ENCODE results near the gene ELOVL3.
A peak's percentile ranks its signal among the peaks of the same experiment; 100 is the strongest.

Gene ELOVL3

DNA sequence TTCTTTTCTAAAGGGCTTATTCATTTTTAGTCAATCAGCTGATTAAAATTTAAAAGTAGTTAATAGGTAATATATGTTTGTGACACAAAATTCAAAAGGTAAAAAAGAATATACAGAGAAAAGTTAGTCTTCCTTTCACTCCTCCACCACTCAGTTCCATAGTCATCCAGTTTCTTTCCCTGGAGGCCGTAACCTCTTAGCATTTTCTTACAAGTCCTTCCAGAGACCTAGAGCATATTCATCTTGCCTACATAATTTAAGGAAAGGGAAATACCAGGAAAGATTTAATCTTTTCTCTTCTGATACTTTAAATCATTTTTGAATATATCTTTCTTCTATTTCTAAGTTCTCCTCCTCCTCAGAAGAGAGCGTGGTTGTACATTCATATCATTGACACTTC lies 29.3 kb downstream of the ELOVL3 start:
- no peak for DNase-seq

GRCh38 chr10:102261196-102261595 lies 35.1 kb downstream of the ELOVL3 start:
- DNase-seq: no peak

DNA sequence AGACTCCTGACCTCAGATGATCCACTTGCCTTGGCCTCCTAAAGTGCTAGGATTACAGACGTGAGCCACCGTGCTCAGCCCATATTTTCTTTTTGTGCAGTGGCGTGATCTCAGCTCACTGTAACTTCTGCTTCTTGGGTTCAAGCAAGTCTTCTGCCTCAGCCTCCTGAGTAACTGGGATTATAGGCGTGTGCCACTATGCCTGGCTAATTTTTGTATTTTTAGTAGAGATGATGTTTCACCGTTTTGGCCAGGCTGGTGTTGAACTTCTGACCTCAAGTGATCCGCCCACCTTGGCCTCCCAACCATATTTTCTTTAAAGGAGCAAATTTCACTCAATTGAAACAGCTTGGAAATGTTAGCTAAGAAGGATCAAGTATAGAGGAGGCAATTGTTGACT lies 35.7 kb downstream of the ELOVL3 start:
- no peak for DNase-seq

GRCh38 chr10:102262744-102263370 lies 36.8 kb downstream of the ELOVL3 start:
- no peak for DNase-seq

GRCh38 chr10:102264371-102264770 lies 38.3 kb downstream of the ELOVL3 start:
- DNase-seq: no peak

DNA sequence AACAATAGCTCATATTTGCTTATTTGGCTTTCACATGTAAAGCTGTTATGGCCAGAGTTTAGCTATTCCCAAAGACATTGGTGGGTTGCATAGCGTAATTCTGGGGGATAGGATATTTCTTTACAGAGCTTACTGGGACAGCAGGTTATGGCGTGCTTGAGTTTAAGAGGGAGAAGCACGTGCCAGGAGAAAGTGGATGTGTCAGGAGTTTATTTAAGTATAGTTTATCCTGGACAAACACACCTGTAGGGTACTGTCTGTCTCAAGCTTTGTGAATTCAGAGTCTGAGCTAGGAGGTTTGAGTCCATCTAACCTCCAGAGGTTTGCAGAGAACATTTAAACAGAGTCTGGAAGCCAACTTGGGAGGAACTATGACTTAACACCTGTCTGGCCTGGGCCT lies 40.6 kb downstream of the ELOVL3 start:
- no peak for DNase-seq

GRCh38 chr10:102267748-102268147 lies 41.6 kb downstream of the ELOVL3 start:
- no peak for DNase-seq

DNA sequence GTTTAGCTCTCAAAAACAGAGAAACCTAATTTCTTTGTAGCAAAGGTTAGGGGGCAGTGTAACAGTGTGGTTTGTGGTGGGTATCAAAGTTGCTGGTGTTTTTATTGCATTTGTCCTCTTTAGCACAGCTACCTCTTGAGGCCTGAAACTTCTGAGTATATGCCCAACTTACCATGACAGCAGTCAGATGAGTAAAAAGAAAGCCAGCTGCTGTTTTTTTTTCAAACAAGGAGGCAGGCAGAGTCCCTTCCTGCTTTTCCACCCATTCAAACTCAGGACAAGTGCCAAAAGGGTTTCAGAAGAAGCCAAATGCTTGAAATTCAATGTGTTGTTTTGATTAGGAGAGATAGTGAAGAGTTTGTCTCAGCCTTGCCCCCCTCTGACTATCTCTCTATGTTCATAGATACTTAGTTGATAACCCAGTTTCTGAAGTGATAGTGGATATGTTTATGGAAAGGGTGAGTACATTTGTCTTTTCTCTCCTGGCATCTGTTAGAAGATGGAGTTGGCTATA lies 42.3 kb downstream of the ELOVL3 start:
- DNase-seq: peak in 1 of 2 experiments; percentile 38

- DNase-seq: no peak
Measured at GRCh38 chr10:102269017-102269416, 42.9 kb downstream of the ELOVL3 start.

GRCh38 chr10:102274062-102274461 lies 48.0 kb downstream of the ELOVL3 start:
- no peak for DNase-seq

DNA sequence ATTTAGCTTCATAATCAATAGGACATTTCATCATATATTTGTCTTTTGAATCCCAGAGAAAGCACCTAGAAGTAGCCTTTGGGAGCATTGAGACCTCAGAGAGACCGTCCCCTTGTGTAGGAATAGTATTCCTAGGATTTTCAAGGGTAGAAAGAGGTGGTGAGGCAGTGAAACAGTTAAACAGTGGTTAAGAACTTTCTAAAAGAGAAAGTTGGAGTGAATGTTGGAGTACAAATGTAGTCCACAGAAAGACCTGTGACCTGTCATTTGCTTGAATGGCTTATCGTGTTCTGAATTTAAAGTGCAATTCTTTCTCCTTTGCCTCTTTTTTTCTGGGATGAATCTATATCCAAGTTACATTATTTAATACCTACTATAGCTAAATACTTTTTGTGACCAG lies 49.2 kb downstream of the ELOVL3 start:
- no peak for DNase-seq

DNA sequence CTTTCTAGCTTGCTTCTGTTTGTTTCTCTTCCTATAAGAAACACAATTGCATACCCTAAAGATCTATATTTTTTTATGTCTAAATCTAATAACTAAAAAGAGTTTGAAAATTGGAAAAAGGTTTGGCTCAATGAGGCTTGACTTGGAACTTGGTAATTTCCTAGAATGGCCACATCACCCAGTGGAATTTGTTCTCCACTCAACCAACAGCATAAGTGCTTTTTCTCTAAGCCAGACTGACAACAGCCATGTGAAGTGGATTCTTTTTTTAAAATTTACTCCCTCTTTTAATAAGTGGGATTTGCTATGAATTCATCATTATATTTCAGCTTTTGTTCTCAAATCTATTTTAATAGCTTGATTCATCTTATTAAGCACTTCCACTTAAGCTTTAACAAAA lies 53.0 kb downstream of the ELOVL3 start:
- no peak for DNase-seq

Data from NCI-H446 (cell line).